Endothelial cell of umbilical vein (primary cell): ENCODE results near the gene CHMP5. TPM values are rescaled to one million over a fixed set of nuclear protein-coding genes. Genes with fewer than 3 reads are reported as not detected.

ENCODE experiments used
- BruUV-seq: library from RNA; stranded (reverse); fragments of 400-500 nt; replicated peaks from 2 replicates; lab custom pipeline; 2021; lab: Mats Ljungman, UMichigan
- CTCF ChIA-PET: fragments of 300-600, 350-600 bp; sonication (Branson Sonifier 250); formaldehyde crosslinking; loops from one replicate; lab custom pipeline; 2021; ENCODE audit warnings: antibody characterized with exemption, inconsistent platforms; lab: Charles Lee
- POLR2A ChIA-PET: fragments of 300-600, 350-600 bp; sonication (Branson Sonifier 250); formaldehyde crosslinking; loops from one replicate; lab custom pipeline; 2021; ENCODE audit warnings: antibody characterized with exemption, inconsistent platforms; lab: Charles Lee
- DNase-seq: peaks from one replicate; pipeline ENCODE4 v3.0.0-alpha.2; 2011; ENCODE audit warnings: low read depth, low spot score
- FAIRE-seq: peaks from 2 replicates; lab custom pipeline; 2011; peaks lifted over from hg19 to GRCh38; lab: Jason Lieb, UNC
- H2AFZ ChIP-seq: 2 replicates; pipeline ENCODE4 v1.6.0; 2012; ENCODE audit warnings: low read depth, low read length, control low read depth, inconsistent platforms
- H3K27ac ChIP-seq: 2 replicates; pipeline ENCODE4 v1.5.1; 2011; ENCODE audit warnings: low read depth, mild to moderate bottlenecking, control low read depth, low read length, moderate library complexity; ENCODE audit not compliant: insufficient read depth
- H3K27me3 ChIP-seq, 2 experiments: 2 replicates each; pipeline versions ENCODE4 v1.6.0 to v1.6.1; 2011; ENCODE audit warnings: low read length in 2 of 2, mixed read lengths in 1 of 2; ENCODE audit not compliant: control insufficient read depth in 2 of 2, insufficient read depth in 2 of 2
- H3K36me3 ChIP-seq, 2 experiments: 2 replicates in 1 of 2; 3 replicates in 1 of 2; pipeline ENCODE4 v1.5.1; 2011; ENCODE audit warnings: low read length in 2 of 2, mild to moderate bottlenecking in 1 of 2, moderate library complexity in 1 of 2; ENCODE audit not compliant: control insufficient read depth in 2 of 2, insufficient read depth in 2 of 2; ENCODE audit errors: extremely low read depth in 1 of 2
- H3K4me1 ChIP-seq: 3 replicates; pipeline ENCODE4 v1.5.1; 2011; ENCODE audit warnings: mild to moderate bottlenecking, low read length; ENCODE audit not compliant: control insufficient read depth, insufficient read depth; ENCODE audit errors: extremely low read depth
- H3K4me2 ChIP-seq: 2 replicates; pipeline ENCODE4 v1.6.1; 2011; ENCODE audit warnings: low read length, control low read depth, mixed read lengths; ENCODE audit not compliant: insufficient read depth
- H3K4me3 ChIP-seq, 3 experiments: fragments of 200-600 bp in 1 of 3; sonication (generic), shearing (Covaris generic) in 1 of 3; replicated peaks in 1 of 3; 2 replicates each; pipeline ENCODE4 v1.5.1; 2011 to 2016; ENCODE audit warnings: control low read depth in 3 of 3, low read length in 3 of 3, mild to moderate bottlenecking in 2 of 3, inconsistent platforms in 1 of 3, low read depth in 1 of 3, moderate library complexity in 1 of 3; ENCODE audit not compliant: insufficient read depth in 1 of 3
- H3K79me2 ChIP-seq: 2 replicates; pipeline ENCODE4 v1.6.0; 2012; ENCODE audit warnings: low read length, inconsistent platforms; ENCODE audit not compliant: control insufficient read depth, insufficient read depth
- H3K9ac ChIP-seq: replicated peaks from 2 replicates; pipeline ENCODE3; 2011; ENCODE audit warnings: low read length, control low read depth; ENCODE audit not compliant: insufficient read depth; ENCODE audit errors: extremely low read depth
- H3K9me1 ChIP-seq: replicated peaks from 3 replicates; pipeline ENCODE4 v1.6.0; 2011; ENCODE audit warnings: mild to moderate bottlenecking, low read length; ENCODE audit not compliant: control insufficient read depth, insufficient read depth; ENCODE audit errors: extremely low read depth
- H3K9me3 ChIP-seq: replicated peaks from 2 replicates; pipeline ENCODE4 v1.5.1; 2012; ENCODE audit warnings: low read length, inconsistent platforms; ENCODE audit not compliant: control insufficient read depth, insufficient read depth
- H4K20me1 ChIP-seq: replicated peaks from 2 replicates; pipeline ENCODE3; 2011; ENCODE audit warnings: mild to moderate bottlenecking, low read length; ENCODE audit not compliant: control insufficient read depth, insufficient read depth; ENCODE audit errors: extremely low read depth
- CTCF ChIP-seq, 2 donors: IDR thresholded peaks; 1 replicate in 1 of 2; 2 replicates in 1 of 2; pipeline ENCODE4 v1.5.1; 2011; ENCODE audit warnings: low read length in 2 of 2, mild to moderate bottlenecking in 2 of 2, moderate library complexity in 2 of 2, control low read depth in 1 of 2, inconsistent platforms in 1 of 2, low read depth in 1 of 2; ENCODE audit not compliant: insufficient read depth in 1 of 2; ENCODE audit errors: extremely low read depth in 1 of 2
- EZH2 ChIP-seq: IDR thresholded peaks from 2 replicates; pipeline ENCODE4 v1.6.1; 2012; ENCODE audit warnings: borderline replicate concordance, low read depth, mild to moderate bottlenecking, moderate library complexity, low read length, inconsistent platforms; ENCODE audit not compliant: severe bottlenecking
- FOS ChIP-seq: IDR thresholded peaks from 2 replicates; pipeline ENCODE4 v1.6.1; 2011; ENCODE audit warnings: mild to moderate bottlenecking, low read length, moderate library complexity, borderline replicate concordance; ENCODE audit not compliant: insufficient read depth
- GATA2 ChIP-seq: IDR thresholded peaks from 2 replicates; pipeline ENCODE4 v1.7.0; 2011; ENCODE audit warnings: low read depth, mild to moderate bottlenecking, moderate library complexity, mixed read lengths, low read length; ENCODE audit not compliant: insufficient read length, insufficient read depth
- JUN ChIP-seq: IDR thresholded peaks from 2 replicates; pipeline ENCODE4 v1.6.1; 2011; ENCODE audit warnings: borderline replicate concordance, low read depth; ENCODE audit not compliant: insufficient read length, insufficient read depth
- MAX ChIP-seq: IDR thresholded peaks from 2 replicates; pipeline ENCODE4 v1.6.1; 2011; ENCODE audit not compliant: insufficient read depth, insufficient read length
- MYC ChIP-seq: IDR thresholded peaks from one replicate; pipeline ENCODE4 v1.6.1; 2011; ENCODE audit warnings: mild to moderate bottlenecking, low read depth, low read length
- POLR2A ChIP-seq: IDR thresholded peaks from 2 replicates; pipeline ENCODE4 v1.6.1; 2012; ENCODE audit warnings: low read depth, mild to moderate bottlenecking, control low read depth, low read length
- POLR2AphosphoS5 ChIP-seq: IDR thresholded peaks from 2 replicates; pipeline ENCODE4 v1.6.1; 2012; ENCODE audit warnings: low read depth, mild to moderate bottlenecking, control low read depth, low read length, moderate library complexity; ENCODE audit not compliant: insufficient read depth
- dilution Hi-C: fragments of 300-500 bp; cut with MboI; formaldehyde crosslinking; loops from one replicate; pipeline ENCODE4 v1.15.0; 2019; ENCODE audit warnings: low sequenced_read_pairs; ENCODE audit not compliant: extremely low pct_ligation_motif_present
- intact Hi-C: fragments of 100-400 bp; cut with micrococcal nuclease; formaldehyde crosslinking; loops from one replicate; pipeline ENCODE4 v1.10.0; 2022
- polyA plus RNA-seq, 4 experiments: library from polyadenylated mRNA; depleted of rRNA in 3 of 4; stranded (reverse) in 3 of 4; unstranded in 1 of 4; fragments of >200 nt; gene quantifications; 2 replicates each; pipeline versions ENCODE4 v1.2.1 to v1.2.3, GENCODE V29; 2011 to 2012; ENCODE audit warnings: missing spikeins in 1 of 4
- total RNA-seq: library from RNA; stranded (reverse); gene quantifications from 2 replicates; pipeline ENCODE4 v1.2.3, GENCODE V29; 2021

Gene CHMP5
- total and polyA plus RNA-seq, 2 donors (not counting 3 experiments of a cell fraction or from before 2014, with no cell fraction given) = 33.2 to 55.8 TPM

GRCh38 chr9:33304362-33304761 is 39.5 kb downstream of the CHMP5 start:
- DNase-seq (no peak), FAIRE-seq (peak; percentile 12)
- TF ChIP-seq CTCF (IDR thresholded peaks at IDR 0.05; ENCODE audit: extremely low read depth in 1 of 2, insufficient read depth in 1 of 2, low read depth in 1 of 2, low read length in 2 of 2) = no peak
- no peak for TF ChIP-seq JUN
- TF ChIP-seq EZH2 = no peak
- TF ChIP-seq MYC = no peak
- TF ChIP-seq FOS = no peak
- TF ChIP-seq POLR2AphosphoS5 = no peak
- no peak for TF ChIP-seq MAX
- no peak for TF ChIP-seq POLR2A
- TF ChIP-seq GATA2 = no peak
- Histone ChIP-seq H3K4me1 (peaks cover 1% of the 10 kb centered on the region), H3K9ac (no peak overlapping the region), H3K79me2 (peaks cover 2% of the 10 kb centered on the region), H3K9me3 (no peaks in the 10 kb centered on the region), H2AFZ (no peak overlapping the region), H3K9me1 (no peaks in the 10 kb centered on the region), H3K36me3 (peaks cover 17 to 24% of the 10 kb centered on the region in 2 experiments), H4K20me1 (no peaks in the 10 kb centered on the region), H3K4me3 (no peak overlapping the region), H3K27me3 (no peaks in the 10 kb centered on the region), H3K27ac (no peak overlapping the region), H3K4me2 (no peak overlapping the region)
- CTCF ChIA-PET = interaction anchor here (0.5 kb wide), 1 partner anchor 20 kb away, joined by 3 read pairs; no protein-coding TSS in a partner anchor
- intact Hi-C loops = no loop called here
- POLR2A ChIA-PET = no interaction called here
- dilution Hi-C loops = no loop called here
- no TSS peak for BruUV-seq
